Glomerular visceral epithelial cell (primary cell): ENCODE measurements around the gene AFF4.

Experiments used
- DNase-seq: peaks from one replicate; pipeline ENCODE4 v3.0.0-alpha.2; 2016; ENCODE audit errors: extremely low spot score

AFF4 gene

DNA sequence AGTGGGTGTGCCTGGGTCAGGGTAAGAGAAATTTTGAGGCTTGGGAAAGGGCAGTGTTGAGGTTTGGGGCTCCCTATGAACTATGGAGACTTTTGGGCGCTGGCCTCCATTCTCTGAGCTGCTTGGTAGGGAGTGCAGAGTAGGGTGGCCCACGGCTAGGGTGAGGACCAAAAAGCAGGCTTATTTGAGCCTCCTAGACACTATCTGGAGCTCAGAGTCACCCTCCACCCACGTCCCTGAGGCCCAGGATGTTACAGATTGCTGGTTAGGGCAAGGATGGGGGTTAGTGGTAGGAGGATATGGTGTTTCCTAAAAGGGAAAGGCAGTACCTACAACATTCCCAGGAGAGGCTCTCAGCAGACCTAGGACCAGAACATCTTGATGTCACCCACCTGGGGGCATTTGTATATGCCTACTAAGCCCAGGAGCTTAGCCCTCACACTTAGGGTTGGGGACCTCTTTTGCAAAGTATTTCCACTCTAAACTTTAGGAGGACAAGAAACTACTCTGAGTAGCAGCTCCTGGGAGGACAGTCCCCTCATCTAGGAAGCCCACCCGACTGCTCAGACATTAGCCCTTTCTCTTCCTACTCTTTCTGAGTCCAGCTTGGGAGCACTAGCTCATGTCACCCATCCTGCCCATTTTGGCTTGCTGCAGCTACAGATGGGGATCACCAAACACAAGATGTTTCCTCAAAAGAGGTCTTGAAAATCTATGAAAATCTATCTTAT lies 135.3 kb downstream of the AFF4 start:
- no peak for DNase-seq

DNA sequence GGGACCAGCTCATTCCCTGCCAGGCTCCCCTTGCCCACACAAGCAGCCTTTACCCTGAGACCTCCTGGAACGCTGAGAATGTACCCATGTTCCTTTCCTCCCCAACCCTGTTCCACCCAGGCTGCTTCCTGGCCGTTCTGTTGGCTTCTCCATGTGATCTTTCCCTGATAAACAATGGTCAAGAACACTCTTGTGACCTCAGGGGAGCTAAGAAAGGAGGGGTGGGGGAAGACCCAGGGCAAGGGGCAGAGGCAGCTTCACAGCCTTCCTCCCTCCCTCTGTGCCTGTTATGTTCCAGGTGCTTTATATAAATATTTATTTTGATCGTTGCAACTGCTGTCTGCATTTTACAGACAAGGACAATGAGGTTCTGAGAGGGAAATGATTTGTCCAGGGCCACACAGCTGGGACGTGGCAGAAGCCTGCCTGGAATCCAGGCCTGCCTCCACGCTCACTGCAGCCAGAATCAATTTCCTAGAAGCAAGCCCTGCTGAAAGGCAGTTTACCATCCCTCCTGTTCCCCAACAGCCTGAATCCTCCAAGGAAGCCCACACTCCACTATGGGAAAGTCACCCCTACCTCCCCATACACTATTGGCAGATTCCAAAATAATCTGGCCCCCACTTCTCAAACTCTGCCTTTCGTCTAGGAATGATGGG lies 136.9 kb downstream of the AFF4 start:
- no peak for DNase-seq

- no peak for DNase-seq
Observed at GRCh38 chr5:132825834-132826391, 137.5 kb downstream of the AFF4 start.
